Measurements from ENCODE around the gene PKN2.

PKN2 gene

GRCh38 chr1:88763649-88764406 is 79.8 kb downstream of the PKN2 start:
- Histone ChIP-seq H3K36me3 (ENCODE audit: insufficient read depth, low read length) (peaks cover 55% of the 10 kb centered on the region), H3K27me3 (ENCODE audit: insufficient read depth, low read length, poor library complexity, severe bottlenecking) (no peaks in the 10 kb centered on the region), H3K9me3 (ENCODE audit: insufficient read depth, low read depth, low read length) (no peaks in the 10 kb centered on the region), H3K79me2 (ENCODE audit: insufficient read depth, low read length) (peaks cover 32% of the 10 kb centered on the region), H3F3A (ENCODE audit: low read depth) (no peaks in the 10 kb centered on the region), H3K4me1 (ENCODE audit: insufficient read depth, low read length, poor library complexity, severe bottlenecking) (no peaks in the 10 kb centered on the region), H4K20me1 (ENCODE audit: insufficient read depth, low read length, poor library complexity, severe bottlenecking) (no peaks in the 10 kb centered on the region), H2AFZ (ENCODE audit: low read length) (no peak overlapping the region), H3K4me2 (ENCODE audit: low read depth, low read length, poor library complexity, severe bottlenecking) (no peak overlapping the region), H3K9ac (ENCODE audit: low read depth, low read length, poor library complexity, severe bottlenecking) (no peak overlapping the region), H3K9me2 (replicated peaks; ENCODE audit: low read depth, low read length) (no peaks in the 10 kb centered on the region), H3K4me3 (ENCODE audit: low read length, poor library complexity, severe bottlenecking) (no peak overlapping the region)
- no peak for TF ChIP-seq EZH2phosphoT487 (IDR thresholded peaks at IDR 0.05; ENCODE audit: borderline replicate concordance)

- Histone ChIP-seq H3K36me3 (ENCODE audit: insufficient read depth, low read length) (peaks cover 49% of the 10 kb centered on the region), H3K9me3 (ENCODE audit: insufficient read depth, low read depth, low read length) (no peaks in the 10 kb centered on the region), H3K4me2 (ENCODE audit: low read depth, low read length, poor library complexity, severe bottlenecking) (no peak overlapping the region), H3K79me2 (ENCODE audit: insufficient read depth, low read length) (peaks cover 37% of the 10 kb centered on the region), H3K27me3 (ENCODE audit: insufficient read depth, low read length, poor library complexity, severe bottlenecking) (no peaks in the 10 kb centered on the region), H4K20me1 (ENCODE audit: insufficient read depth, low read length, poor library complexity, severe bottlenecking) (no peaks in the 10 kb centered on the region), H3F3A (ENCODE audit: low read depth) (no peaks in the 10 kb centered on the region), H3K9ac (ENCODE audit: low read depth, low read length, poor library complexity, severe bottlenecking) (no peak overlapping the region), H3K9me2 (replicated peaks; ENCODE audit: low read depth, low read length) (no peaks in the 10 kb centered on the region), H2AFZ (ENCODE audit: low read length) (no peak overlapping the region), H3K4me3 (ENCODE audit: low read length, poor library complexity, severe bottlenecking) (no peak overlapping the region), H3K4me1 (ENCODE audit: insufficient read depth, low read length, poor library complexity, severe bottlenecking) (peaks cover 2% of the 10 kb centered on the region)
- TF ChIP-seq EZH2phosphoT487 (IDR thresholded peaks at IDR 0.05; ENCODE audit: borderline replicate concordance), result no peak
- TF ChIP-seq CTCF (conservative IDR thresholded peaks at IDR 0.05; ENCODE audit: low read length), result no peak
Measured at GRCh38 chr1:88768187-88768586, 84.1 kb downstream of the PKN2 start.

GRCh38 chr1:88768816-88769215 is 84.7 kb downstream of the PKN2 start:
- H3K4me1 ChIP-seq (ENCODE audit: insufficient read depth, low read length, poor library complexity, severe bottlenecking), result peaks cover 7% of the 10 kb centered on the region
- peaks cover 48% of the 10 kb centered on the region for H3K36me3 ChIP-seq (ENCODE audit: insufficient read depth, low read length)
- no peak overlapping the region for H3K4me3 ChIP-seq (ENCODE audit: low read length, poor library complexity, severe bottlenecking)
- H3K79me2 ChIP-seq (ENCODE audit: insufficient read depth, low read length), result peaks cover 36% of the 10 kb centered on the region
- no peaks in the 10 kb centered on the region for H3K27me3 ChIP-seq (ENCODE audit: insufficient read depth, low read length, poor library complexity, severe bottlenecking)
- H3F3A ChIP-seq (ENCODE audit: low read depth), result no peaks in the 10 kb centered on the region
- H3K9me3 ChIP-seq (ENCODE audit: insufficient read depth, low read depth, low read length), result no peaks in the 10 kb centered on the region
- H3K9me2 ChIP-seq (replicated peaks; ENCODE audit: low read depth, low read length), result no peaks in the 10 kb centered on the region
- no peak overlapping the region for H3K9ac ChIP-seq (ENCODE audit: low read depth, low read length, poor library complexity, severe bottlenecking)
- TF ChIP-seq EZH2phosphoT487 (IDR thresholded peaks at IDR 0.05; ENCODE audit: borderline replicate concordance) (no peak), CTCF (conservative IDR thresholded peaks at IDR 0.05; ENCODE audit: low read length) (no peak)
- H2AFZ ChIP-seq (ENCODE audit: low read length), result no peak overlapping the region
- no peak overlapping the region for H3K4me2 ChIP-seq (ENCODE audit: low read depth, low read length, poor library complexity, severe bottlenecking)
- no peaks in the 10 kb centered on the region for H4K20me1 ChIP-seq (ENCODE audit: insufficient read depth, low read length, poor library complexity, severe bottlenecking)
